CD4-positive, alpha-beta T cell treated with Interleukin-6 at 100 ng/mL for 8 hours (primary cell): Measurements from ENCODE around the gene ADAMTS17.

Experiments
- DNase-seq: peaks from one replicate; pipeline ENCODE4 v3.0.0-alpha.2; 2020; ENCODE audit warnings: mixed read lengths, low spot score

ADAMTS17 gene

DNA sequence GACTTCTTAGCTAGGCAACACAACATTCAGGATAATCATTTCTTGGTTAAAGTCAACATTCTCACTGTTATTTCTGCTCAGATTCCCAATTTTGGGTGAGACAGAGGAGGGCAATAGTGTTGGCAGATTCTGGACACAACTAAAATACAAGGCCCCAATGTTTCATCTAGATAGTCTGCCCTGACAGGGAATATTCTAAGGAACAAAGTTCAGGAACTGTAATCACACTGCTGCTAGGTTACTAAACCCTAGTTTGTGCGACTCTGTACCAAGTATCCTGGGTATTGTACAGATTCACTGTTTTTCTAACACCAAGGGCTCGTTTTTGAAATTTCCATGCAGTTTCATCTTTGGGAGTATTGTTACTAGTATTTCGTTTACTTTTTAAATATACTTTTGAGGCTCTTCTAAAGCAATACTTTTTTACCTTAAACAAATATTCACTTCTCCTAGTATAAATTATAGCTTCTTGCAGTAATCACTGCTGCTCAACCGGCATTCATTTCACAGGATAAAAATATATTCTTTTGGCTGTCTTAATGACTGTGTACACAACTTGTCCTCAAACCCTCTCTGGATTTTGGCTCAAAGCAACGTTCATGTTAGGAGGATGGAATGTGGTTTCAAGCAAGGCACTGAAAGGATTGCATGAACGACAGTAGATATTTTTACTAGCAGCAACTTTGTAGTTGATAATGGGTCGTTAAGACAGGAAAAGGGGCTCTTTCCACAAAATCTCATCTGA lies 167.4 kb downstream of the ADAMTS17 start:
- no peak for DNase-seq

DNA sequence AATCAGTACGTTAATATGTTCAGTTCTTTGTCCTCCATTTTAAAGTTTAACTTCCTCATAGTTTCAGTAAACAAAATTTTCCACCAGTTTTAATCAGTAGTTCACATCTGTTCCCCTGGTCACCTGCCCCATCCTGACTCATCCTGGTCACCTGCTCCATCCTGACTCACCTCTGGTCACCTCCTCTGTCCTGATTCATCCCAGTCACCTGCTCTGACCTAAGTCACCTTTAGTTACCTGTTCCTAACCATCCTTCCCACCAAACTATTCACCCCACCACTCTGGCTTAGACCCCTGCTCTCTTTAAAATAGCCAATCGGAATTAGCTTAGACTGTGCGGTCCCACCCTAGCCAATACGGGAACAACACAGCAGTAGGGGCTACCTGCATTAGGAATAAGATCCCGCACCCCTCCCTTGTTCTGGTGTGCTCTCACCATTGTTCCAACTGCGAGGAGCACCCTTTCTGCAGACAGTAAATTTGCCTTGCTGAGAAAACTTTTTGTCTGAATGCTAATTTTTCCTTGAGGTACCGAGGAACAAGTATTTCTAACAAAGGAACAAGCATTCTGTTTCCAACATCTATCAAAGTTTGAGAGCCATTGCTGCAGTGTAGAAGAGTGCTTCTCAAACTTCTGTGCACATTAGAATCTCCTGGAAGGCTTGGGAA lies 169.3 kb downstream of the ADAMTS17 start:
- DNase-seq: no peak

DNA sequence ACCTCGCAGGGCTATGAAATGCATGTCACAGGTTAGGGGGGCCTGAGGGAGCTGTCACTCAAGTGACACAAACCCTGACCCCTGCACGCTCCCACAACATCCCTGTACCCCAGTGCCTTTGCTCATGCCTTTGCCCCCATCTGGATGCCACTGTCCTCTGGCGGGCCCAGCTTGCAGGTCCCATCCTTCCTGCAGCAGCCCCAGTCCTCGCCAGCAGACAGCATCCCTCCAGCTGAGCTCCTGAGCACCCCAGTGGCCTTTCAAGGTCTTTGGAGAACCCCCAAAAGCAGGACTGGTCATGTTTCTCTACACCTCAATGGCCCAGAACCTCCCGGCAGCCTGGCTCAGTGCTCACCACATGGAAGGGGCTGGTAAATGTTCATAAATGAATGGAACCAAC lies 170.4 kb downstream of the ADAMTS17 start:
- no peak for DNase-seq

DNA sequence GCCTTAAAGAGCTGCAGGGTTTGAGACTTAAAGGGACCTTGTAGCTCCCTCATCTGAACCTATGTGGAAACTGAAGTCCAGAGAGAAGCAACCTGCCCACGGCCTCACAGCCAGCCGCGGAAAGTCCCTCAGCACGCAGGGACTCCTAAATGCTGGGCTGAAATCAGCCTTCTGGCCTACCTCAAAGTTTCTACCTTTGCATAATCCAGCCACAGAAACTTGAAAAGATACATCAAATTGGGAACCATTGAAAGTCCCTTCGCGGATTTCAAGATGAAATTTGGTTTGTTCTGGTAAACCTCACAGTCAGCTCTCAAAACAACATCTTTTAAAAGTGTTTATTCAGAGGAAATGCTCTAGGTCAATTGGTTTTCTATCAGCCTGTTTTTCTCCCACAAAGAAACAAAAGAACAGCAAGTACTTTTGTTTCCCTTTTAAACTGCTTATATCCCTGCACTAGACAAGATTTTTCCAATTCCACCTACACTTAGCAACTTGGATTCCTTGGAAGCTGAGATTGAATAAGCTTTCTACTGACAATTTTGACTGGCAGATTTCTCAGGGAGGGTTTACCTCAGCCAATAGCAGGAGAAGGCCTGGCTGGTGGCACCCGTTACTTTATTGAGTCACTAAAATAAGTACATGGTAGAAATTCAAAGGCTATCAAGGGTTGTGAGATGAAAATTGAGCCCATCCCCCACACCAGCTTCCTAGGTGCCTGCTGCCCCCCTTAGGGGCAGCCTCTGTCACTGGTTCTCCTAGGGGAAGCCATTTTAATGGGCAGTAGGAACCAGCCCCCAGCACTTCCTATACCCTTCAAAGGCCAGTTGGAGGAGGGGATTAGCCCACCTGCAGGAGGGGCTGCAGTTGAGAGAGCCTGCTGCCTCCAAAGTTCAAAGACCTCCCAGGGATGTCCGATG lies 171.2 kb downstream of the ADAMTS17 start:
- no peak for DNase-seq

DNA sequence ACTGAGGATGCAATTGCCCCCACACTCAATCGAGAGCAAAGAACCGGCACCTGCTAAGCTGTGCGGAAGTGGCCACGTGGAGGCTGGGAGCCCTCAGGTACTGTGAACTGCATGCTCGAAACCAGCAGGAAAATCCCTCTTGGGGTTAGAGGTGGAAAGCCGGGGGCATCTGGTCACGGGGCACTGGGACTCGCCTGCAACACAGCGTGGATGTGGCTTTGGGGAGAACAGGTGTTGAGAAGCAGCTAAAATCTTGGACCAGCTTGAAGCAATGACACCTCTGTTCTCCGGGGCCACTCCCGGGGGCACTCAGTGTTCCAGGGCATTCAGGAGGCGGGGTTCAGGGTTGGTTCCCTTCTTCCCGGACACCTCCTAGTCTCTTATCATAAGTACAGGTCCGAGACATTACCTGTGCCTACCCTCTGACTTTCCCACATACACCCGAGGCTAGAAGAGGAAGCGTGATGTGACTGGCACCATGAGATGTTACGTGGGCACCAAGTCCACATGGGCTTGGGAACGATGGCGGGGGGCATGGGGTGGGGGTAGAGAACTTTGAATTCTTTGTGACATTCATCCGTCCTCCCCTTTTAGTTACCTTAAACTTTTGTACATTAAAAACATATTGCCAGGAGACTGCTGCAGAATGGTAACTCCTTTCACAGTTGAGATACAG lies 172.0 kb downstream of the ADAMTS17 start:
- no peak for DNase-seq

DNA sequence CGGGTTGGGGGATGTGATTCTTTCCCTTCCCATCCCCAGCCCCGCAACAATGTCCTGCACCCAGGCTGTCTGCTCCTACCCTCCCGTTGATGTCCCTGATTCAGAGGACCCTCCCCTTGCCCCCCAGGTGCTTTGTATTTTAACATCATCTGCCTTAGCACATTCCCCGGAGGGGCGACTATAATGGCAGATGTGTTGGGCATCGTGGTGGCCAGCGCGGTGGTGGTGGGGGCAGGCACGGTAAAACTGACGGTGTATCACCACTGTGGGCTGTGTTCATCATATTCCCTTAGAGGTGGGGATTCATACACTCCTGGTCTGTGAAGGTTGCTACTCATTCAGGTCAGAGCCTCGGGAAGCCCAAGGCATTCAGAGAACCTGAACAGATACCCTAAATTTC lies 173.0 kb downstream of the ADAMTS17 start:
- no peak for DNase-seq

DNA sequence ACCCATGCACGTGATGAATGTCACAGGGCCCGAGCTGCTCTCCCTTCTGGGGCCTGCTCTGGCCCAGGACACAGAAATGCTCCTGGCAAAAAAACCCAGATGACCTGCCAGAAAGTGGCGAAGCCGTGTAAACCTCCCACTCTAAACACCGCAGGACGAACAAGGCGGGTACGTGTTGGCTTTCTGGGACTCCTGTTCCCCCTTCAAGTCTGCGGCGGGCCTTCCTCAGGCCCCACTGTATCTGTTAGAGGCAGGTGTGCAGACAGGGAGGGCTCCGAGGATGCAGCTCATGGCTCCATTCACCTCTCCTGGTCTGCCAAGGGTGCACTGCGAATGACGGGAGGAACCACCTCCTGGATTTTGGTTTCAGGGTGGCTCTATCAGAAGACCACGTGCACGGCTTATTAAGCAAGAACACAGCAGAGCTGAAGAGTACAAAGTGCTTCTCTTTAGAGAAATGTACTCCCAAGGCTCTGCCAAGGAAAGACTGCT lies 173.8 kb downstream of the ADAMTS17 start:
- DNase-seq: no peak

DNA sequence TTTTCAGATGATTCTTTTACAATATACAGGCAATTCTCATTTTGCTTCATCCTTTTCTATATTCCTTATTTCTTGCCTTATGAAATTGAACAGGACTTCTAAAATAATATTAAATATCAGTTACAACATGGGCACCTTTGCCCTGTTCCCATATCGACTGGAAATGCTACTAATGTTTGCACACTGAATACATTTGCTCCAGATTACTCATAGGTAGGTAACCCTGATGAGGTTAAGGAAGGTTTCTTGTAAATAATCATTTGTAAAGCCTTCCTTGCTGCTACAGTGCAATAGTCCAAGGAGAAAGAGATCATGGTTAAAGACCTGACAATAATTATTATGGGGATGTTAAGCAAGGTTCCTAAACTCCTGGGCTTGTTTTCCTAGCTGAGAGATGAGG lies 175.5 kb downstream of the ADAMTS17 start:
- DNase-seq: no peak

DNA sequence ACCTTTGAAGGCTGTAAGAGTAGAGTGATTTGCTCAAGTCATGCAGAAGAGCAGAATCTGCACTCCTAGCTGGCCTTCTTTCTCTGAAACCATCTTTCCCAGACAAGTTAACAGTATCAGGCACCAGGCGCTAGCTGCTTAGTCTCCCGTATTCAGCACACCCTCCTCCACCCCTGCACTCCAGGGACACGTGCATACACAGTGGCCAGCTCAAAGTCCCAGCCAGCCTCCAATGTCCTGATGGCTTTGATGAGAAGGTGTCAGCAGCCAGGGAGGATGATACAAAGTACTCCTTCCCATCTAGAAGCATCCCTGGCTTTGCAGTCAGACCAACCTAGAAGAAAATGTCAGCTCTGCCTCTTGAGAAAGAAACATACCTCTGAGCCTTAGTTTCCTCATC lies 177.8 kb downstream of the ADAMTS17 start:
- DNase-seq: no peak

DNA sequence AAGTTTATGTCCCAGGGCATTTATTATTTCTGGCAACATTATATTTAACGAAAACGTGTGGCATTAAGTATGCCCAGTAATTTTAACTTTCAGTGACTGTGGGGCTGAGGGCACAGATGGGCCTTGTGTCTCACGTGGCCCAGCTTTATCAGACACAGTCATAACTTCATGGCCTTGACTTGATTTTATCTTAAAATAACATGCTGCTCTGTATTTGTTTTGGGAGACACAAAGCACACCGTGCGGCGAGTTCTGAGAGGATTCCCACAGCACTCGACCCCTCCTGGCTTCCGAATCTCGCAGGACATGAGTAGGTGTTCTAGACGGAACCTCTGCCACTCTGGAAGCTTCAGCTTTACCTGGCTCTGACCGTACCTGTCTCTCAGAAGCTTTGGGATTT lies 180.8 kb downstream of the ADAMTS17 start:
- DNase-seq: no peak

DNA sequence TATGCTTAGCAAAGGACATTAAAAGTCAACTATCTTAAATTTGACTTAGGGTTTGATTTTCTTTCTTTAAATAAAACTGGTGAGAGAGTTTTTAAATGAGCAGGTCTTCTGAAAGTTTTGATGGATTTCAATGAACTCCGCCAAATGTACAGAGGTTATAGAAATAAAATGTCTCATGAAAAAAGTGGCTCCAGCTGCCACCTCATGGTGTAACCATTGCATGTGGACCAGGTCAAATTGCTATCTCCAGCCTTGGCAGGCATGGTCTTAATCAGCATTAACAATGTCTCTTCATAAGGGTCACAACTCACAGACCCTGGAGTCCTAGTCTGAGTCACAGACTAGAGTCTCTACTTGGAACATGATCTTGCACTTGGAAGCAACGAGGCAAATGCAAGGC lies 182.3 kb downstream of the ADAMTS17 start:
- no peak for DNase-seq

DNA sequence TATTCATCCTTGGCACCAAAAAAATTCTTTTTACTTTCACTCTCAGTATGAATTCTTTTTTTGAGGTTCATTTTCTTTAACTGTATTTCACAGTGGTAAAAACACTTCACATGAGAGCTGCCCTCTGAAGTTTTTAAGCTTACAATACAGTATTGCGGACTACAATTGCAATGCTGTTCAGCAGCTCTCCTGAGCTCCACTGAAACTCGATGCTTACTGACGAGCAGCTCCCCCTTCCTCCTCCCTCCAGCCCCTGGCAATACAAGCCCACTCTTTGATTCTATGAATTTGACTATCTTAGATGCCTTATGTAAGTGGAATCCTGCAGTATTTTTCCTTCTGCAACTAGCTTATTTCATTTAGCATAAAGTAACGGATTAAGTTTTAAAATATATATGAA lies 183.4 kb downstream of the ADAMTS17 start:
- no peak for DNase-seq

DNA sequence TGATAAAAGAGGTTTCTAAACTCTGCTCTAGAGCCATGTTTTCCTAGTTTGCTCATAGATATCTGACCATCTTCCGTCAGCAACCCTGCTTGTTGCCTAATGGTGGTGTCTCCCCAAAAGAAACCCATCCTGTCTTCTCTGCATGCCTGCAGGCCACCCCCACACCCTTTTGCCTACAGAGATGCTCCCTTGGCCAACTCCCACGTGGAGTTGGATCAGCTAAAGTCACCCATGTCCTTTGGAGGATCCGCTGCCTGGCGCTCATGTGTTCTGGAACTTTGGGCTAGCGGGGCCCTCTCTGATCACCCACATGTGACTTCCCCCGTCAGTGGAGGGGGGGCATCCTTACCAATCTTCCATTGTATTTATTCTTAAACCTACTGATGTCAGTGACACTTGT lies 185.6 kb downstream of the ADAMTS17 start:
- no peak for DNase-seq

DNA sequence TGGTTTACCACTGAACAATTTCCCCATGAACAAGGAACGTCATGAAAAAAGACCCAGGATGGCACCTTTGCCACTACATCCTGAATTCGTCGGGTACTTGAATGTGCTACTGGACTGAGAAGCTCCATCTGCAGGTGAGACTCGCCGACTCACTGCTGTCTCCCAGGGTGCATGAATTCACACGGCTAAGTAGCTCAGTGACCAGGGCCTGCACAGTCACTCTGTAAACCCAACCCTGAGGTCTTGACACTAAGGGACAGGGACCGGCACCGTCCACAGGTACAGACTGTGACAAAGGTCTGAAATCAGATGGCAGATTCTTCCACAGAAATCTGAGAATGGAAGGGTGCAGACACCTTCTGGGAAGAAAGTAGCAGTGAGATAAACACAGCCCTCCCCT lies 187.4 kb downstream of the ADAMTS17 start:
- no peak for DNase-seq

DNA sequence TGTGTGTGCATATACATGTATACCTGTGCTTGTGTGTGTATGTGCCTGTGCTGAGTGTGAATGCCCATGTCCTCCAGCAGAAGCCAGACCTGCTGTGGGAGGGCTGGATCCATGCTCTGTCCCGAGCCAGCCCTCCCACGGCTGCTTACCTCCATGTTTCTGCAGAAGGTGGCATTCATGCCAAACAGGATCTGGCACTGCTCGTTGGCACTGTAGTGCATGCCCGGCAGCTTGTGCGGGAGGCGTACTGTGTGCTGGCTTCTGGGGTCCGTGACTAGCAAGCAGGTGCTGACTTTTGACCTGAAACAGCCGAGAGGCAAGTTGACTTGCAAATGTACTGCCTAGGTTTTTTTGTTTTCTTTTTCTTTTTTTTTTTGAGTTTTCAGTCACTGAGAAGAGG lies 189.3 kb downstream of the ADAMTS17 start:
- DNase-seq: no peak

DNA sequence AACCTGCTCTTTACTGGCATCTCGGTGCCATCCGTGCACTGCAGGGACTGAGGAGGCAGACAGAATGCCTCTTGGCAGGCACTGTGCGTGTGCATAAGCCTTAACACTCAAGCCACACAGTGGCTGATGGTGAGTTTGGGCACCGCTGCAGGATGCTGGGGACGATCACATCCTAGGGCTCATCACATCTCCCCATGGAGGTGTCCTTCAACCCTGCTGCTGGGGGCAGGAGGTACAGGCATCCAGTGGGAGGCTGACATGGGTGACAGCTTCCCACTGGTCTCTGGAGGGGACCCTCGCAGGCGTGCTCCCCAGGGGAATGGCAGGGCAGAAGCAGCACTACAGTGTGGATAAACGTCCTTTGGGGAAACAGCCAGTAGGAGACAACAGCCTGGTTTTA lies 190.9 kb downstream of the ADAMTS17 start:
- no peak for DNase-seq

DNA sequence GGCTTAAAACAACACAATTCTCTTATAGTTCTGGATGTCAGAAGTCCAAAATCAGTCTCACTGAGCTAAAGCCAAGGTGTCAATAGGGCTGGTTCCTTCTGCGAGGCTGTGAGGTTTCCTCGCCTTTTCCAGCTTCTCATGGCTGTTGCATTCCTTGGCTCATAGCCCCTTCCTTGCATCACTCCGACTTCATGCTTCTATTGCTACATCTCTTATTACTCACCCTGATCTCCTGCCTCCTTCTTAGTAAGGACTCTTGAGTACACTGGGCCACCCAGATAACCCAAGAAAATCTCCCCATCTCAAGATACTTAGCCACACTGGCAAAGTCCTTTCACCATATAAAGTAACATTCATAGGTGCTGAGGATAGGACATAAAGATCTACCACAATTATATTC lies 193.9 kb downstream of the ADAMTS17 start:
- no peak for DNase-seq

DNA sequence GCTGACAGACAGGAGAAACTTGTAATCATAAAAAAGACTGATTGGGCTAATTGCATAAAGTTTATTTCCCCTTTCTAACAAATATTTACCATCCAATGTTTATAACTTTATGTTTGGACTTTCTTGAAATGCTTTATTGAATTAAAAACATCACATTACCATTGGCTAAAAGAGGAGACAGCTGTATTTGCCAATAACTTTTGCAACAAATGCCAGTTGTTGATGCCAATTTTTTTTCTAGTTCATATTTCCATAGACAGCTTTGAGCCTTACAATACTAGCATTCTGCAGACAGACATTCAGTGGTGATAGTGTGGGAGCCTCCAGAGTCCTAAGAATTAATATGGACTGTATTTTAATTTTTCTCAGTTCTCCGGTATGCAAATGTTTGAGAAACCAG lies 198.4 kb downstream of the ADAMTS17 start:
- no peak for DNase-seq

DNA sequence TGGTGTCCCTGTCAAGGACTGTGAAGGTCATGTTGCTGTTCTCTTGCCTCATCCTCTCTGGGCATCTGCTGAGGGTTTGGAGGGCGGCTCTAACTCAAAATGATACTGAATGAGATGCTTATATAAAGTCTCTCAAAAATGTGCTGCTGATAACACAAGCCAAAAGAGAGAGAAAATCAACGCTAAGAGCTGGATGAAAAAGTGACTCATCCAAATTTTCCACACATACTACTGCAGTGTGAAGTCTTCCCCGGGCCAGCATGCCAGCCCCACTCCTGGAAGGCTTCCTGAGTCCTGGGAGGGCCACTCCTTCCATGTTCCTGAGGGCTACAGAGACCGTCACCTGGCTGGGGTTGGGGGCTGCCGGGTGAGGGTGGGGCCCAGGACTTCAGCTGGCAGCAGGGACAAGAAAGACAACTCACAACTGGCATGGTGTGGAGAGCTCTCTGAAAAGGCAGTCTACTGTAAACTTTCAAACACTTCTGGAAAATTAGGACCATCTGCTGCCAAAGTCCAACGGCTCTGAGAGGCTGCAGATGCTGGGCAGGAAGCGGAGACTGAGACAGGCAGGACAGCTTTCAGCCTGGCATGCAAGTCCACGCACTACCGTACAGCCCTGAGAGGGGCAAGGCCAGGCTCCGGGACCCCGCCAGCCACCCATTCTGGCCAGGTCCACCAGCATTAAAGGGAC lies 200.3 kb downstream of the ADAMTS17 start:
- DNase-seq: no peak

DNA sequence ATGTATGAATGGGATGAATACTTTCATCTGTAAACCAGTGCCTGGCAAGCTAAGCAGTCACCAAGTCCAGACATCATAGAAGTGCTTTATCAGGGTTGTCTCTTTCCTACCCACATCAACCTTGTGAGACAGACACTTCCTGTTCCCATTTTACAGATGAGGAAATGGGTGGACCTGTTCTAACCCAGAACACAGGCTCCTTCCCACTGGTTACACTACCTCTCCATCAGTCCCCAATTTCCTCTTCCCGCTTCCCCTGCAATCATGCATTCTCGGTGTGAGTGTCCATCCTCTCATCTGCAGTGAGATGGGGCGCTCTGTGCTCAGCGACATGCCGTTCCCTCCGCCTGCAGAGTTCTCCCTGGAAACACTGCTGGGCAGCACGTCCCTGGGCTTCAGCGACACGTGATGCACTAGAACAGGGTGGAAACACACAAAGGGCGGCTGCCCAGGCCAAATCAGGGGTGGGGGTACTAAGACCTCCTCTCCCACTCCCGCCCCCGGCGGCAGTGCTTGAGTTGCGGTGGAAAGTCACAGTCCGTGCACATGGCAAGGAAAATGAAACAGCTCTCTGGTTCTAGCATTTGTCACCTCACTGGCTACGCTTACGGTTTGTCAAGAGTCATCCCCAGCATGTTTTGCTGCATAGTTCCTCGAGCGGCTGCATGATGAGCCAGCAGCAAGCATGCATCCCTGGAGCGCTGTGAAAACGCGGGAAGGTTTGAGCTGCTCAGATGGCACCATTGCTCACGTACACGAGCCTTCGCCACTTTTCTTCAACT lies 201.1 kb downstream of the ADAMTS17 start:
- no peak for DNase-seq

DNA sequence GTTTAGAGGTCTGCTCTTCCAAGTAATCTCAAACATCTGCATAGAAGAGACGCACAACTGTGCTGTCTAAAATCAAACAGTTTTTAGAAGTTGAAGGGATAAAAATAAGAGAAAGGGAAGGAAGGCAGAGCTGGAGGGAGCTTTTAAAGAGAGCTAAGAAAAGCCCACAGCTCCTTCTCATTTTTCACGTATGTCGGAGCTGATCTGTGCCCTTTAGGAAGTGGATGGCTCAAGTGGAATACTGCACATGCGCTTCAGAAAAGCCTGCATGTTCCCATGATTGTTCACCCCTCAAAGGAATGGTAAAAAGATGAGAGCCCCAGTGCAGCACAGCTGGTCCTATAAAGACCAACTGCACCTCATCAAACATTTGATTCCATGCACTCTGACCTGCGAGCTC lies 207.2 kb downstream of the ADAMTS17 start:
- no peak for DNase-seq
